NCI-H345 treated with DMSO at 0.1 percent for 48 hours (cell line): ENCODE results near the gene FDCSP.
"Not testable (repeated sequence)": the region's sequence is repeated elsewhere in the genome, so short reads cannot be mapped to it uniquely, and the experiment has no call there.

Source experiments
- DNase-seq: peaks from one replicate; lab custom pipeline; 2025; ENCODE audit not compliant: unreplicated experiment; lab: John Stamatoyannopoulos, UW

Gene FDCSP

DNA sequence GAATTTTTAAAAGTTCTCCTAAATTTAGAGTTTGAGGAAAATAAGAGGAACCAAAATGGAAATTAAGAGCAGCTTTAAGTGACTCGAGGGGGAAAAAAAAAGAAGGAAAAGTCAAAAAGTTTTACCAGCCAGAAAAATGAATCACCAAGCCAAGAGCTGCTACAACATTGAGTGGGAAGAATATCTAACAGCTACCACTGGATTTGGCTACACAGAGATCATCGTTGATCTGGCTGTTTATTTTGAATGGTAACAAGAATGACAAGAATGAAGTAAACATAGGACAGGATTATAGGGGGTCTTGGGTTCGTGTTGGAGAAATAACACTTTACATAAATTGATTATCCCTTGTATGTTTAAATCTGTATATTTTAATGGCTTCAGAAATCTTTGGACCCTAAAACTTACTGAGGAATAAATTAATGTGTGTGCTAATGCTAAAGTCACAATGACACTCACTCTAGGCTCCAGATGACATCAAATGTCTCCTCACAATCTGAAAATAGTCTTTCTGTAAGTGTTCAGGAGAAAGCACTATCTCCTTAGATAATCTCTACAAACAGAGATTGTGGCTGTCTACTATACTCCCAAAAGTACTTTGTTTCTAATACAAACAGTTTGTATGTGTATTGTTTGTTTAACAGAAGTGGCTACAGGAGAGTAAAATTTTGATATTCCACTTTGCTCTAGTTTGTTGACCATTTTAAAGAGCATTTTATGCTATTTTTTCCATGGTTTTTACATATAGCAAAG is 13.4 kb downstream of the FDCSP start:
- DNase-seq: no peak

DNA sequence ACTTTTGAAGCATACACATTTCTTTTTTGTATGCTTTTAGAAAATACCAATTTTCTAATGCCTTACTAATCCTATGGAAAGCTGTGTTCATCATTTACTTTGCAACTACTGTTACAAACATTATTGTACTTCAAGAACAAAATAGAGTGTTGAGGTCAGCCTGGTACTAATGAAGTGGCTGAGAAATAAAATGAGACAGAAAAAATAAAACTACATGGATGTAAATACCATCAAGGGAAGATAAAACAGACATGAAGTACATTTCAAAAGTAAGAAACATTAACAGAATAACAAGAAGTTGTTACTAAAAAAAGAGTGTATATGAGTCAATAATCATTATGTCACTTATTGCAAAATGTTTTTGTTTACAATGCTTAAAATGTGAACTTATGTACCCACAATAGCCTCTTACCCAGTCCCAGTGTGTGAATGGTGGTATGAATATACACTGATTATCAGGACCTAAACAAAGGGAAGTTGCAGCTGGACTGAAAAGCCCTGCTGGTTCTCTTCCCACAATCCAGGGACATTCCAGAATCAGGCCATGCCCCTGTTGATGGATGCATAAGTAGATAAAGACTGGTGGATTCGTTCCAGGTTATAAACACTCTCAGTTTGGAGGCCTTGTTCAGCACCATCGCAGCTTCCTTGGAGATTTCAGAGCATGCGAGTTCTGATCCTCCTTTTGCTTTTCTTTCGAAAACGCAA is 14.1 kb downstream of the FDCSP start:
- no peak for DNase-seq

DNA sequence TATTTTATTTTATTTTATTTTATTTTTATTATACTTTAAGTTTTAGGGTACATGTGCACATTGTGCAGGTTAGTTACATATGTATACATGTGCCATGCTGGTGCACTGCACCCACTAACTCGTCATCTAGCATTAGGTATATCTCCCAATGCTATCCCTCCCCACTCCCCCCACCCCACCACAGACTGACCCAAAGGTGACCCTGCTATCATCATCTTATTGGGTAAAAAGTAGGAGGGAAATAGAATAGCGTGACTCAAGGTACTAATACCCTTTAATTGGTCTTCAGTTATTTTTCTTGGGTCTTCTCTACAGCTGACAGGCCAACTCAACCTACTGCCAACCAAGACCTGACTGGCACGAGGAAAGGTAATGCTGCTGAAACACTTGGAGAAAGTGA is 16.4 kb downstream of the FDCSP start, which contains the start of gene CSN3:
CSN3 (plus strand) TSS at position 301 of the 400 bp plus-strand sequence. CDS start 2,223 bp downstream, outside the sequence.
- not testable (repeated sequence) for DNase-seq

DNA sequence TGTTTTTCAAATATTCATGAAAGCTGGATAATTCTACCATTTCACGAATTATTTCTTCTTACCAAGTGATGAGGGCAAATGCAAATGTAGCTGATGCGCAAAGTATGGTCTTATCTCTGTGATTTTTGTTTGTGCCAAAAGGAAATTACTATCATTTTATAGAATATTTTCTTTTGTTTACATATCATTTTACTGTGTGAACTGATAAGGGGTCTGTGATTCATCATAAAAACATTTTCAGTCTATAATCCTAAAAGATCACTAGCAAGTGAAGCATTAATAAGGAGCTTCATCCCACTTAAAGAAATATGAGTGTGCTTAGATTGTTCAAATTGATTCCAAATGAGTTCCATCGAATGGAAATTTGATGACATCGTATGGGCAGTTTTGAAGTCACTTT is 17.2 kb downstream of the FDCSP start:
- no peak for DNase-seq

DNA sequence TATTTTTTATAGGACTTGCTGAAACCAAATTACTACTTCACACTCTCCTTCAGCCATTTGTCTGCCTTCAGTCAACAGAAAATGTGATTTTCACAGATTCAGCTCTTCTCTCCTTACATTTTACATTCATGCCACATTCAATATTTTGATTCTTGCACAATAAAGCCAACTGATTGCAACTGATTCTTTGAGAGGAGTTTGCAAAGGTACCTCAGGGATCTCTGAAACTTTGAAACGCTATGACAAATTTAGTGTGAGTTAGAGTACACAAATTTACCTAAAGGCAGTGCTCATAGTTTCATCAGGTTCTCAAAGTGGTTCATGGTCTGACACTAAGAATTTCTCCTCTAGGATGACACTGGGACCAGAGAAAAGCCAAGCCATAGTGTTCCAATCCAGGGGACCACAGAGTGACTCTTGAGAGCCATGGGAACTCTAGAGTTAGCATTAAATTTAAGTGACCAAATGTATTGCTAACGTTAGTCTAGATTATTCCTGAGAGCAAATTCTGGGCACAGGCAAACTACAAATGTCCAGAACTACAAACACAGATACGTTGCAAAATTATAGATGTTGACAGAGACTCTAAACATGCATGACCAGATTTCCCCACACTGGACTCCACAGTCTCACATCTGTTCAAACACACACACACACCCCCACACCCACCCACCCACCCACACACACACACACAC is 25.5 kb downstream of the FDCSP start:
- DNase-seq: no peak

DNA sequence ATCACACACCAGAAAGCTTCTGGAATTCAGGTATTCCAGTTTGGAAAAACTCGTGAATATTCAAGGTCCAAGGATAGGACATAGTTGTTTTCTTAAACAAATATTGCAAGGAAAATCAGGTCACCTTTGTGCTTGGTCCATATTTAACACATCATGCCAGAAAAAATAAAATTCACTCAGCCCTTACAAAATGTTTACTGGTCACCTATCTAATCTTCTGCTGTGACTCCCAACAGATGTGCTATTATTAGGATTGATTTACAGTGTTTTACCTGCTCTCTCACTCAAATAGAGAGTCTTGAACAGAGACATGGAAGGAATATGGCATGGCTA is 26.0 kb downstream of the FDCSP start:
- DNase-seq: no peak

DNA sequence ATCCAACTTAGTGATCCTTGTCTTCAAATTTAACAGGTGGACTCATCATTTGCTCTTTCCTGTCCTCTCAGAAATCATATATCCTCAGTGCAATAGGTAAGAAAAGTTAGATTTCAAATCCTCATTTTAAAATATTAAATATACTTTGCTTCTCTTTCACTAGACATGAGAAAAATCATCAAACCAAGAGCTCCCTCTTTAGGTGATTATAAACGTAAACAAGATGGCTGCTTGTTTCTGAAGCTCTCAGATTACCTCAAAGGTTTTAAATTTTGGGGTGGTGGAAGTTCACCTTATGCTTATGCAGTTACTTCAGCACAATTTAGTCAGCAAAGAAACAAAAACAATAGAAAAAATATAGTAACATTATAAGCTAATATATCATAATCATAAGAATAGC is 43.8 kb downstream of the FDCSP start:
- no peak for DNase-seq

DNA sequence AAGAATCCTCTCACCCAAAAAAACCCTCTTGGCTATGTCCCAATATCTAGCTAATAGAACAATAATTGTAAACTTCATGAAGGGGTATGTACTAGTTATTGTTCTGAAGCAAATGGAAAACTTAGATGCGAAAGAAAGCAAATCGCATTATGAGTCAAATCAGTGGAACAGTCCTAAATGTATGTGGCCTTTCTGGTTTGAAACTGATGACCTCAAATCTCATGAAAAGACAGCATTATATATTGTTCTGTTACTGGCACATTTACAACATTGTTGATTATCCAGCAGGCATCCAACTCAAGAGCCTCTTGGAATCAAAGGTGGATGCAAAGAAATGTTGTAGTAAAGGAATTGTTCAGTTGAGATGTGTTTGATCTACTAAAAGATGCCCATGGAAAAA is 51.2 kb downstream of the FDCSP start:
- no peak for DNase-seq

DNA sequence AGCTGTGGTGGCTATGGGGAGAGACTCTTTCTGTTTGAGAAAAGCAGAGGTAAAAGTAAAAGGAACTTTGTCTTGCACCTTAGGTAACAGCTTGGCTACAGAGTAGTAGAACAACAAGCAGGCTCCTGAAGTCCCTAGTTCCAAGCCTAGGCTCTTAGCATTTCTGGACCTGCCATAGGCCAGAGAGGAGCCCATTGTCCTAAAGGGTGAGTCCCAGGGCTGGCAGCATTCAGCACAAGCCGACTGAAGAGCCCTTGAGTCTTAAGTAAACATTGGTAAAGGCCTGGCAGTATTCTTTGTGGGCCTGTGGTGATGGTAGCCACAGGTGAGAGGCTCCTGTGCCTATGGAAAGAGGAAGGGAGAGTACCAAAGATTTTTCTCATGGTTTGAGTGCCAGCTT is 54.6 kb downstream of the FDCSP start:
- DNase-seq: peak; percentile 12
